NCI-H82 treated with DMSO at 0.1 percent for 48 hours (cell line): Measurements from ENCODE around the gene NDST4.

Experiments
- DNase-seq: peaks from one replicate; lab custom pipeline; 2025; ENCODE audit not compliant: unreplicated experiment; lab: John Stamatoyannopoulos, UW

The NDST4 gene

DNA sequence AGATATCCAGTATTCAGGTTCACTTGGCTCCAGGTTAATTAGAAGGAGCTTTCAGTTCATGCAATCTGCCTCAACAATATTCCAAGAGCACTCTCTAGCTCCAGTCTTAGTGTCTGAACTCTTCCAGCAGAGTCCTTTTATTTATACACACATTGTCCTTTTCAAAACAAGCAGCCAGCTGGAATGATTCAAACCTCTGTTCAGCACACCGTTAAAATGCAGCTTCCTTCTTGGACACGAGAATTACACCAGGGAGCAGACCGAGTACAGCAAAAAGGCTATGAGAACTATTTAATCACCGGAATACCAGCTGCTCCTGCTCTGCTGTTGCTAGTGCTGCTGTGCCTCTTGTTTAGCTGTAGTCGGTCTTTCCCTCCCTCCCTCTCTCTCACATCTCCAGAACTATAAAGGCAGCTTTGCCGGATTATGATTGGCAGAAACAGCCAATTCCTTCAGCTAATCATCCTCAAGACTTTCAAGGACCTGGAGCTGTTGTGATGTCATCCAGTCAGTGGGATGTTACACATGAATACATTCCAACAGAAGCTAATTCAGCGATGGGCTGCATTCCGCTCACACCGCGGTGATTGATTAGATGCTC, at the start of gene NDST4:
Gene NDST4 (minus strand): TSS at position 115 of the 601 bp plus-strand sequence. CDS start 36,584 bp downstream, outside the sequence.
- peak; percentile 78 for DNase-seq

GRCh38 chr4:115159141-115159540, 45.7 kb upstream of the NDST4 start:
- DNase-seq = no peak

DNA sequence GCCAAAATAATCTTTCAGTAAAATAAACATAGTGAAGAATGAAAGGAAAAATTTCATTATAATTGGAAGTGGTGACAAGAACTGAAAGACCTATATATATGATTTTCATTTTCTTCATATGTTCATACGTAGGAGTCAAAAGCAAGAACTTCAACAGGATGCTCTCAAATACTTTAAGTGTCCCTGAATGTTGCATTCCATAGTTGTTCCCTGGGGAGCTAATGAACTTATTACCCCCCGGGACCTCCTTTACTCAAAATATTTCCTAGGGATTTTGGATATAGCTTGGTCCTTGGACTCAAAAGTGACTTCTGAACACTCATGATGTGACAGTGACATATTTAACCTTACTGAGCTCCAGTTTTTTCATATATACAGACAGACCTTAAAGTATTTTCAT, 44.9 kb upstream of the NDST4 start:
- DNase-seq = no peak

DNA sequence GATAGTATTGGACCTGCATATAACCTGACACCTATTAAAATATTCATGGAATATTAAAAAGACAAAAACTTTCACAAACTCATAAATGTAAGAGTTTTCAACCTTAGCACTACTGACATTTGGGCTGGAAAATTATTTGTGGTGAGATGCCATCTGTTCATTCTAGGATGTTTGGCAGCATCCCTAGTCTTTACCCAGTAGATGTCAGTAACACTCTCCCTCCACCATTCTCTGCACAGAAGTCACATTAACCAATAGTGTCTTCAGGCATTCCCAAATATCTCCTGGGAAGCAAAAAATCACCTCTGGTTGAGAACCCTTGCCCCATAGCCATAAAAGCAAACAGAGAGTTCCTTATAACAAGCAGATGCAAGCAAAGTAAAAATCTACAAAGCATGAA, 41.4 kb upstream of the NDST4 start:
- DNase-seq = no peak

DNA sequence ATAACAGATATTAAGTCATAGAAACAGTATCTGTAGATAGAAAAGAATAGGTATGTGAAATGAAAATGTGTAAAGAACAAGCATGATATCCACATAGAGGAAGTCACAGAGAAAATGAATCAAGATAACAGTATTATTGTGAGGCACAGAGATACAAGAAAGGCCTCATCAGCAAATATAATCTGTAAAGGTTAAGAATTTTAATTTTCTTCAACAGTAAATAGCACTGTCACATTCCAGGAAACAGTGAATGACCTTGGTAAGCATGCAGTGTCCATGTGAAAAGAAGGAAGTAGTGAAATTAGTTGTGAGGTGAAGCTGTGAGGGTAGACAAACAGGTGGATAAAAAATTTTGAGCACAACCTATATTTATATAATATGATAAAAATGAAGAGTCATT, 39.5 kb upstream of the NDST4 start:
- no peak for DNase-seq

DNA sequence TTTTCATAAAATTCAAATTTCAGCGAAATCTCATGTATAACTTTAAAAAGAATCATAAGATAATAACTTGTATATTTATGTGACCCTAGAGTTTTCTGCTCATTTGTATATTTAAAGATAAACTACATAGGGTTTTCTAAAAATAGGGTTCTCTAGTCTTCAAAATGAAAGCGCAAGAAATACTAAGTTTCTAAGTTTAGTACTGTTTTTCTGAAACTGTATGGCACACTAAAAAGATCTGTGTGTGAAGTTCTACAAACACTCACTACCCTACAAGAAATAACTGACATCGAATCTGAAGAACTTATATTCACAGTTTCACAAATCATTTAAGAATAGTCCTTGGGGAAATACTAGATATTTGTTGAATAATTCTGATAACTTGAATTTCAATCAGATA, 38.7 kb upstream of the NDST4 start:
- DNase-seq = no peak

- no peak for DNase-seq
Observed at GRCh38 chr4:115149106-115149505, 35.7 kb upstream of the NDST4 start.

- no peak for DNase-seq
Observed at GRCh38 chr4:115145393-115146160, 32.2 kb upstream of the NDST4 start.

DNA sequence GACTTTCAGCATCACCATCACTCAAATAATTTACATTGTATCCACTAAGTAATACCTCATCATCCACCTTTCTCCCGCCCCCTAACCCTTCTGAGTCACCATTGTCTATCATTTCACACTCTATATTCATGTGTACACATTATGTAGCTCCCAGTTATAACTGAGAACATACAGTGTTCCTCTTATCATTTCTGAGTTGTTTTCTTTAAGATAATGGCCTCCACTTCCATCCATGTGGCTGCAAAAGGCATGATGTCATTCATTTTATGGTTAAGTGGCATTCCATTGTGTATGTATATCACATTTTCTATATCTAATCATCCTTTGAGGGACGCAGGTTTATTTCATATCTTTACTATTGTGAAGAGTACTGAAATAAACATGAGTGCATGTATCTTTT, 14.6 kb upstream of the NDST4 start:
- no peak for DNase-seq

GRCh38 chr4:115126491-115126890, 13.1 kb upstream of the NDST4 start:
- DNase-seq = no peak

DNA sequence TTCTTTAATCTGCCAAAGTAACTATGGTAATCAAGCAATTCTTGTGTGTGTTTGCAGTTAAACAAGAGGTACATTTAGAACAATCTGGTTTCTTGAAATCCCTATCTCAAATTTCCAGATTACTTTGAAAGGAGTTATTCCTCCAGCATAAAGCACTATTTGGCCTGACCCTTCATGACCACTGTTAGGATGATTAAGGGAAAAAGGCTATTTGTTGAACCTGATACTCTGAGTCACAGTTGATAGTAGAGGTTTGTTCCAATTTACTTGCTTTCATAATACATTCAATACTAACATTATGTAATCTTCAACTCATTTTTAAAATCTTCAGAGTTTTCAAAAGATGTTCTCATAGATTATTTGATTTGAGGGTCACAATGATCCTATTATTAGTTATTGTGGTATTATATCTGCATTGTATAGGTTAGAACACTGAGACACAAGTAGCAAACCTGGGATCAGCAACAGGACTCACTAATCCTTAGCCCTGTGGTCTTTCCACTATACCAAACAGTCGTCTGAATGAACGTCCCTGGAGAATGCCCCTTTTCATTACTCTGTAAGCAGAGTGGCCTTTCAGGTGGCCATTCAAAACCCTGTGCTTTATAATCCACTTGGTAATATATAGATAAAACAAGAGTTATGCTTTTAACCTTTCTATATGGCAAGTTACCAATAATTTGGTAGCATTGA, 8.1 kb upstream of the NDST4 start:
- no peak for DNase-seq

GRCh38 chr4:115119804-115120352, 6.5 kb upstream of the NDST4 start:
- no peak for DNase-seq

GRCh38 chr4:115117651-115118050, 4.2 kb upstream of the NDST4 start:
- DNase-seq = no peak

GRCh38 chr4:115110191-115111181, 2.9 kb downstream of the NDST4 start:
- peak; percentile 22 for DNase-seq

DNA sequence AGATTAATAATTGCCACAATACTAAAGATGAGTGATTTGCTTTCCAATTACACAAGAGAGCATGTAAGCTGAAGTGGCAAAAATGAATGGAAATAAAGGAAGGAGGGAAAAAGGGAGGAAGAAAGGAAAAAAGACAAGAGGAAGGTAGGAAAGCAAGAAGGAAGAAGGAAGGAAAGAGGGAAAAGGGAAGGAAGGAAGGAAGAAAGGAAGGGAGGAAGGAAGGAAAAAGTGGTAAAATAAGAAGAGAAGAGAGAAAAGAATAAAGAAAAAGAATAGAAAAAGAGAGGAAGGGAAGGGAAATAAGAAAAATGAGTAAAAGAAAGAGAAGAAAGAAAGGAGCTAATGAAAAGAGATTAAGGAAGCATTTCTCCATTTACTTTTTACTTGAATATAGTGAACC, 4.6 kb downstream of the NDST4 start:
- DNase-seq = no peak

DNA sequence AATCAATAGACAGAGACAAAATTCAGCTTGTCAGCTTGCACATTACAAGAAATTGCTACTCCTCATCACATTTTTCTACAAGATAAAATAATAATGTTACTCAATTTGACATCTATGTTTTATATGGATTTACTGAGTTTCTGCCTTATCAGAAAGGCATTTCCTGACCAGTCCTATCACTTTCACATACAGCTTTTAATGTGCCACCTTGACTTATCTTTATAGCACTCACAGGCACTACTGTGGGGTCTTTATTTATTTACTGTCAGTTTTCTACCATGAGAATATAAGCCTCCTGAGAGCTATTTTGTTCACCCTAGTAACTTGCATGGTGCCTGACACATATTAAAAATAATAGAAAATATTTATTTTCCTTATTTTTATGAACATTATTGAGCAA, 6.0 kb downstream of the NDST4 start:
- DNase-seq = no peak

DNA sequence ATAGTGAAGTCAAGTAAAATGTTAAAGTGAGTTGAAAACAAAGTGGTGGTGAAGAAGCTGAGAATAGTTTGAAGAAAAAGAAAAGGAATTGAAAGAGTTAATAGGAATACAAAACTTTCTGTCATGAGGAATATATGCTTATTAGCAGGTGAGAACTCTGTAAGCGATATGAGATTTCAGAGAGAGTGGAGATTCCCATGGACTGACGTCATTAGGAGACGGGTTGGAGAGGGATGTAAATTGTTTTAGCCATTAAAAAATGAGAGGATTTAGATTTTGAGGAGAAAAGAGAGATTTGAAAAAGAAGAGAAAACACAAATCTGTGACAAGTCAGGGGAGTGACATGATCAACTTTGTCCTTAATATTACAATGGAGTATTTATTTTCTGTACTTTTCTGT, 11.7 kb downstream of the NDST4 start:
- no peak for DNase-seq

- peak; percentile 5 for DNase-seq
Observed at GRCh38 chr4:115090483-115091075, 22.8 kb downstream of the NDST4 start.

- no peak for DNase-seq
Observed at GRCh38 chr4:115082633-115083032, 30.8 kb downstream of the NDST4 start.

GRCh38 chr4:115076691-115077090, 36.7 kb downstream of the NDST4 start:
- DNase-seq = no peak
